WTC11 (cell line): ENCODE data around the gene SMAD7. TPM values are rescaled to one million over a fixed set of nuclear protein-coding genes. Genes with fewer than 3 reads are reported as not detected.

Experiments
- ATAC-seq: fragments of 200-7000 bp; cut with Tn5 transposase; 2 replicates; pipeline ENCODE4 v1.10.0; 2021; ENCODE audit warnings: mild to moderate bottlenecking, moderate library complexity
- CTCF ChIA-PET: fragments of 300-600 bp; sonication (Branson Sonifier 250); formaldehyde crosslinking; loops from one replicate; lab custom pipeline; 2021; ENCODE audit warnings: antibody characterized with exemption; lab: Charles Lee
- POLR2A ChIA-PET: fragments of 350-600 bp; sonication (Branson Sonifier 250); formaldehyde crosslinking; loops from one replicate; lab custom pipeline; 2021; ENCODE audit warnings: antibody characterized with exemption; lab: Charles Lee
- DNase-seq: peaks from one replicate; pipeline ENCODE4 v3.0.0; 2021; ENCODE audit warnings: low spot score
- H3K27ac Mint-ChIP-seq: 2 replicates; pipeline ENCODE4 v1.8.0; 2021; ENCODE audit warnings: mixed read lengths
- H3K27me3 Mint-ChIP-seq: 2 replicates; pipeline ENCODE4 v1.8.0; 2021; ENCODE audit warnings: low read depth, mild to moderate bottlenecking, moderate library complexity, mixed read lengths
- H3K36me3 Mint-ChIP-seq: 2 replicates; pipeline ENCODE4 v1.8.0; 2021; ENCODE audit warnings: mixed read lengths
- H3K4me1 Mint-ChIP-seq: 2 replicates; pipeline ENCODE4 v1.8.0; 2022; ENCODE audit warnings: mixed read lengths
- H3K4me3 Mint-ChIP-seq: 2 replicates; pipeline ENCODE4 v1.8.0; 2021; ENCODE audit warnings: mild to moderate bottlenecking, moderate library complexity, mixed read lengths
- H3K9me3 Mint-ChIP-seq: 2 replicates; pipeline ENCODE4 v1.8.0; 2021; ENCODE audit warnings: mixed read lengths
- ATF6 ChIP-seq: sonication (generic); formaldehyde crosslinking; IDR thresholded peaks from 2 replicates; pipeline ENCODE4 v1.8.1; 2023; ENCODE audit warnings: mild to moderate bottlenecking, missing genetic modification reagents
- CBFB ChIP-seq: sonication (generic); formaldehyde crosslinking; IDR thresholded peaks from 2 replicates; pipeline ENCODE4 v1.8.1; 2022; ENCODE audit warnings: mild to moderate bottlenecking, low read depth, missing genetic modification reagents
- CDX4 ChIP-seq: fragments of 250-450 bp; sonication (Bioruptor Pico); IDR thresholded peaks from 2 replicates; pipeline ENCODE4 v1.9.0; 2021; ENCODE audit warnings: moderate library complexity, mild to moderate bottlenecking, inconsistent platforms, borderline replicate concordance
- CREB1 ChIP-seq: sonication (generic); formaldehyde crosslinking; IDR thresholded peaks from 2 replicates; pipeline ENCODE4 v1.8.0; 2023; ENCODE audit warnings: mild to moderate bottlenecking, missing genetic modification reagents
- CREM ChIP-seq: sonication (generic); formaldehyde crosslinking; IDR thresholded peaks from 2 replicates; pipeline ENCODE4 v1.8.1; 2022; ENCODE audit warnings: mild to moderate bottlenecking, missing genetic modification reagents, moderate library complexity
- E2F5 ChIP-seq: sonication (generic); formaldehyde crosslinking; IDR thresholded peaks from 2 replicates; pipeline ENCODE4 v1.8.1; 2022; ENCODE audit warnings: mild to moderate bottlenecking, moderate library complexity, missing genetic modification reagents
- GABPB1 ChIP-seq: sonication (generic); formaldehyde crosslinking; IDR thresholded peaks from 2 replicates; pipeline ENCODE4 v1.8.1; 2023; ENCODE audit warnings: mild to moderate bottlenecking, missing genetic modification reagents
- GTF2I ChIP-seq: fragments of 250-450 bp; sonication (Bioruptor Pico); conservative IDR thresholded peaks from 2 replicates; pipeline ENCODE4 v1.4.0; 2021; ENCODE audit warnings: mild to moderate bottlenecking
- JUN ChIP-seq: sonication (generic); formaldehyde crosslinking; IDR thresholded peaks from 2 replicates; pipeline ENCODE4 v1.8.0; 2023; ENCODE audit warnings: mild to moderate bottlenecking, missing genetic modification reagents
- MXD4 ChIP-seq: fragments of 250-450 bp; sonication (Bioruptor Pico); IDR thresholded peaks from 2 replicates; pipeline ENCODE4 v1.8.0; 2021; ENCODE audit warnings: mild to moderate bottlenecking, moderate library complexity, borderline replicate concordance
- NR2C2 ChIP-seq: sonication (generic); formaldehyde crosslinking; IDR thresholded peaks from 2 replicates; pipeline ENCODE4 v1.8.0; 2022; ENCODE audit warnings: mild to moderate bottlenecking, missing genetic modification reagents
- SMAD4 ChIP-seq: sonication (generic); formaldehyde crosslinking; IDR thresholded peaks from 2 replicates; pipeline ENCODE4 v1.8.0; 2022; ENCODE audit warnings: mild to moderate bottlenecking, missing genetic modification reagents
- USF1 ChIP-seq: sonication (generic); formaldehyde crosslinking; IDR thresholded peaks from 2 replicates; pipeline ENCODE4 v1.8.0; 2022; ENCODE audit warnings: mild to moderate bottlenecking, missing genetic modification reagents
- ZBTB21 ChIP-seq: sonication (generic); formaldehyde crosslinking; IDR thresholded peaks from 2 replicates; pipeline ENCODE4 v1.8.1; 2023; ENCODE audit warnings: mild to moderate bottlenecking, missing genetic modification reagents, borderline replicate concordance
- ZNF121 ChIP-seq: sonication (generic); formaldehyde crosslinking; IDR thresholded peaks from 2 replicates; pipeline ENCODE4 v1.8.0; 2023; ENCODE audit warnings: missing genetic modification reagents
- ZNF281 ChIP-seq: sonication (generic); formaldehyde crosslinking; IDR thresholded peaks from 2 replicates; pipeline ENCODE4 v1.8.0; 2023; ENCODE audit warnings: mild to moderate bottlenecking, missing genetic modification reagents
- ZNF512 ChIP-seq: sonication (generic); formaldehyde crosslinking; IDR thresholded peaks from 2 replicates; pipeline ENCODE4 v1.8.1; 2022; ENCODE audit warnings: missing genetic modification reagents, borderline replicate concordance
- ZNF532 ChIP-seq: fragments of 250-450 bp; sonication (Bioruptor Pico); IDR thresholded peaks from 2 replicates; pipeline ENCODE4 v1.9.0; 2021; ENCODE audit warnings: mild to moderate bottlenecking, borderline replicate concordance
- total RNA-seq: library from RNA; stranded (reverse); gene quantifications from 3 replicates; pipeline ENCODE4 v1.2.3, GENCODE V29; 2021

The SMAD7 gene
- total RNA-seq, 1 experiment from 2014 or later = 44.7 TPM

GRCh38 chr18:48927286-48928080 is 23.3 kb downstream of the SMAD7 start (continued):
- no peak for TF ChIP-seq JUN (CRISPR knock-in tag)
- TF ChIP-seq CREB1 (CRISPR knock-in tag) = no peak
- TF ChIP-seq ZNF532 (CRISPR knock-in tag) = no peak
- TF ChIP-seq ZNF281 = no peak
- TF ChIP-seq, all 79 proteins: peak for 0

GRCh38 chr18:48926420-48926857 is 24.3 kb downstream of the SMAD7 start:
- no peak overlapping the region for H3K4me3 Mint-ChIP-seq
- ATAC-seq = no peak
- no peak for DNase-seq
- no peaks in the 10 kb centered on the region for H3K9me3 Mint-ChIP-seq
- H3K4me1 Mint-ChIP-seq = peaks cover 92% of the 10 kb centered on the region
- ChIA-PET POLR2A (no interaction called here), CTCF (interaction anchor here (1.1 kb wide), 1 partner anchor 46 kb away, joined by 3 read pairs; no protein-coding TSS in a partner anchor)
- peak overlapping the region; percentile 16 for H3K27ac Mint-ChIP-seq
- TF ChIP-seq E2F5 (CRISPR knock-in tag) (no peak), CDX4 (CRISPR knock-in tag) (no peak), GABPB1 (CRISPR knock-in tag) (peak; percentile 76), CREM (no peak), GTF2I (CRISPR knock-in tag) (no peak)
- peaks cover 3% of the 10 kb centered on the region; the same call in 1 of the 2 replicates for H3K36me3 Mint-ChIP-seq
- no peaks in the 10 kb centered on the region for H3K27me3 Mint-ChIP-seq

- Mint-ChIP-seq H3K27me3 (no peaks in the 10 kb centered on the region), H3K27ac (peak overlapping the region; percentile 93; the same call in 1 of the 2 replicates), H3K4me1 (peaks cover 89% of the 10 kb centered on the region), H3K4me3 (no peak overlapping the region), H3K9me3 (no peaks in the 10 kb centered on the region), H3K36me3 (peaks cover 13% of the 10 kb centered on the region)
- DNase-seq = no peak
- ATAC-seq = no peak
- POLR2A ChIA-PET = no interaction called here
- CTCF ChIA-PET = interaction anchor here (0.9 to 1.1 kb wide), 2 partner anchors 12 to 45 kb away, joined by 3 to 4 read pairs; no protein-coding TSS in a partner anchor
- TF ChIP-seq MXD4 = no peak
- no peak for TF ChIP-seq CBFB (CRISPR knock-in tag)
- TF ChIP-seq ATF6 = no peak
- TF ChIP-seq ZNF512 (CRISPR knock-in tag) = no peak
- TF ChIP-seq NR2C2 = no peak
- TF ChIP-seq CREM = no peak
- no peak for TF ChIP-seq USF1 (CRISPR knock-in tag)
- no peak for TF ChIP-seq ZBTB21 (CRISPR knock-in tag)
- no peak for TF ChIP-seq ZNF121 (CRISPR knock-in tag)
- no peak for TF ChIP-seq SMAD4
Measured at GRCh38 chr18:48925491-48925780, 25.3 kb downstream of the SMAD7 start.
